IMR-90 (cell line): Measurements from ENCODE around the gene THEM5. TPM values are rescaled to one million over a fixed set of nuclear protein-coding genes. Genes with fewer than 3 reads are reported as not detected.

Source experiments
- ATAC-seq: fragments of 200-7000 bp; cut with Tn5 transposase; 2 replicates; pipeline ENCODE4 v1.9.1; 2020; ENCODE audit warnings: low read depth, mild to moderate bottlenecking, moderate library complexity
- BruUV-seq: library from RNA; stranded (reverse); fragments of 400-500 nt; replicated peaks from 2 replicates; lab custom pipeline; 2021; lab: Mats Ljungman, UMichigan
- CTCF ChIA-PET: fragments of 300-600 bp; formaldehyde crosslinking; extraction: SDS; loops from one replicate; lab custom pipeline; 2021; ENCODE audit warnings: antibody characterized with exemption; lab: Yijun Ruan, JAX
- POLR2A ChIA-PET: fragments of 300-600 bp; sonication (Branson Sonifier 250); formaldehyde crosslinking; loops from one replicate; lab custom pipeline; 2022; ENCODE audit warnings: antibody characterized with exemption; ENCODE audit not compliant: unreplicated experiment; lab: Charles Lee
- DNase-seq: peaks from one replicate; pipeline ENCODE4 v3.0.0; 2013
- H2AFZ ChIP-seq: replicated peaks from 2 replicates; pipeline ENCODE3; 2013; ENCODE audit warnings: low read length, mild to moderate bottlenecking; ENCODE audit not compliant: poor library complexity
- H2AK5ac ChIP-seq: 2 replicates; pipeline ENCODE4 v1.6.1; 2013; ENCODE audit warnings: low read depth, low read length, inconsistent platforms
- H2AK9ac ChIP-seq: replicated peaks from 2 replicates; pipeline ENCODE3; 2013; ENCODE audit warnings: mild to moderate bottlenecking, low read depth, low read length, moderate library complexity; ENCODE audit not compliant: poor library complexity
- H2BK120ac ChIP-seq: 2 replicates; pipeline ENCODE4 v1.6.1; 2013; ENCODE audit warnings: low read depth, low read length, inconsistent platforms
- H2BK15ac ChIP-seq: 3 replicates; pipeline ENCODE4 v1.6.1; 2013; ENCODE audit warnings: low read depth, low read length, inconsistent platforms
- H2BK20ac ChIP-seq: 2 replicates; pipeline ENCODE4 v1.6.1; 2013; ENCODE audit warnings: low read depth, mild to moderate bottlenecking, inconsistent platforms, low read length, moderate library complexity
- H2BK5ac ChIP-seq: 2 replicates; pipeline ENCODE4 v1.6.1; 2013; ENCODE audit warnings: mild to moderate bottlenecking, low read depth, low read length, inconsistent platforms; ENCODE audit not compliant: poor library complexity, severe bottlenecking
- H3K14ac ChIP-seq: replicated peaks from 2 replicates; pipeline ENCODE4 v1.6.1; 2013; ENCODE audit warnings: low read depth, low read length, inconsistent platforms
- H3K18ac ChIP-seq: 2 replicates; pipeline ENCODE4 v1.6.1; 2013; ENCODE audit warnings: low read depth, low read length, control low read depth
- H3K23ac ChIP-seq: 2 replicates; pipeline ENCODE4 v1.6.1; 2013; ENCODE audit warnings: low read depth, low read length, inconsistent platforms
- H3K27ac ChIP-seq: 2 replicates; pipeline ENCODE4 v1.5.1; 2013; ENCODE audit warnings: mild to moderate bottlenecking, control low read depth, low read length; ENCODE audit not compliant: insufficient read depth
- H3K27me3 ChIP-seq: 2 replicates; pipeline ENCODE4 v1.6.1; 2013; ENCODE audit warnings: low read length; ENCODE audit not compliant: control insufficient read depth, insufficient read depth
- H3K36me3 ChIP-seq: 2 replicates; pipeline ENCODE4 v1.6.1; 2013; ENCODE audit warnings: low read length, mixed read lengths; ENCODE audit not compliant: control insufficient read depth, insufficient read depth
- H3K4ac ChIP-seq: 2 replicates; pipeline ENCODE4 v1.6.1; 2013; ENCODE audit warnings: low read depth, low read length, inconsistent platforms
- H3K4me1 ChIP-seq: 2 replicates; pipeline ENCODE4 v1.6.1; 2013; ENCODE audit warnings: low read length, mixed read lengths; ENCODE audit not compliant: control insufficient read depth, insufficient read depth
- H3K4me2 ChIP-seq: 2 replicates; pipeline ENCODE4 v1.6.1; 2013; ENCODE audit warnings: low read depth, mild to moderate bottlenecking, control low read depth, low read length, moderate library complexity
- H3K4me3 ChIP-seq: 2 replicates; pipeline ENCODE4 v1.5.1; 2013; ENCODE audit warnings: low read depth, mild to moderate bottlenecking, control low read depth, low read length, moderate library complexity; ENCODE audit not compliant: insufficient read depth
- H3K56ac ChIP-seq: 2 replicates; pipeline ENCODE4 v1.6.1; 2013; ENCODE audit warnings: low read length, inconsistent platforms; ENCODE audit not compliant: insufficient read depth; ENCODE audit errors: extremely low read depth
- H3K79me1 ChIP-seq, 2 experiments: 2 replicates each; pipeline ENCODE4 v1.6.1; 2013; ENCODE audit warnings: low read length in 2 of 2, inconsistent platforms in 1 of 2, low read depth in 1 of 2
- H3K9ac ChIP-seq: 2 replicates; pipeline ENCODE4 v1.6.1; 2013; ENCODE audit warnings: low read depth, low read length, control low read depth
- H3K9me1 ChIP-seq: 2 replicates; pipeline ENCODE4 v1.6.1; 2013; ENCODE audit warnings: low read length, inconsistent platforms; ENCODE audit not compliant: insufficient read depth
- H3K9me3 ChIP-seq: 2 replicates; pipeline ENCODE4 v1.6.1; 2013; ENCODE audit warnings: low read length; ENCODE audit not compliant: control insufficient read depth, insufficient read depth
- H4K20me1 ChIP-seq: 2 replicates; pipeline ENCODE4 v1.6.1; 2013; ENCODE audit warnings: low read length, inconsistent platforms; ENCODE audit not compliant: insufficient read depth
- H4K5ac ChIP-seq: 2 replicates; pipeline ENCODE4 v1.6.1; 2013; ENCODE audit warnings: mild to moderate bottlenecking, low read depth, low read length, control low read depth
- H4K8ac ChIP-seq, 2 experiments: 2 replicates each; pipeline ENCODE4 v1.6.1; 2013; ENCODE audit warnings: low read depth in 2 of 2, low read length in 2 of 2, control low read depth in 1 of 2, inconsistent platforms in 1 of 2
- H4K91ac ChIP-seq: 2 replicates; pipeline ENCODE4 v1.6.1; 2013; ENCODE audit warnings: low read depth, low read length, inconsistent platforms; ENCODE audit not compliant: insufficient read depth
- FOS ChIP-seq: fragments of 150-350 bp; IDR thresholded peaks from 2 replicates; pipeline ENCODE4 v1.6.1; 2016; ENCODE audit warnings: low read depth, low read length
- MAFK ChIP-seq: IDR thresholded peaks from 2 replicates; pipeline ENCODE4 v1.6.1; 2012; ENCODE audit warnings: low read depth, low read length, improper control_type of control experiment
- NFE2L2 ChIP-seq: fragments of 150-350 bp; IDR thresholded peaks from 2 replicates; pipeline ENCODE4 v1.6.1; 2016; ENCODE audit warnings: low read depth, mild to moderate bottlenecking, low read length
- RFX5 ChIP-seq: IDR thresholded peaks from 2 replicates; pipeline ENCODE4 v1.8.0; 2012; ENCODE audit warnings: low read depth, mild to moderate bottlenecking, low read length, moderate library complexity
- WGBS, 2 experiments: methylation state at CpG; one replicate each; pipeline versions ENCODE4 v1.1.5 to v1.1.7; 2013; ENCODE audit warnings: missing lambda C conversion rate in 2 of 2; ENCODE audit not compliant: insufficient read length in 1 of 2; ENCODE audit errors: extremely low coverage in 2 of 2; 5-methylcytosine and 5-hydroxymethylcytosine counted together
- dilution Hi-C: fragments of 300-500 bp; cut with HindIII; formaldehyde crosslinking; loops from one replicate; pipeline ENCODE4 v1.14.3; 2018; ENCODE audit warnings: low sequenced_read_pairs; ENCODE audit not compliant: unreplicated experiment
- in situ Hi-C: fragments of 300-500 bp; cut with MboI; formaldehyde crosslinking; loops from 3 replicates; pipeline ENCODE4 v1.14.3; 2019; ENCODE audit warnings: low sequenced_read_pairs, inconsistent platforms, mixed read lengths
- intact Hi-C: fragments of 100-400 bp; cut with micrococcal nuclease; formaldehyde crosslinking; loops from 2 replicates; pipeline ENCODE4 v1.10.0; 2022
- polyA plus RNA-seq, 3 experiments: library from polyadenylated mRNA; depleted of rRNA; stranded (reverse); fragments of >200 nt; gene quantifications; 2 replicates each; pipeline ENCODE4 v1.2.3, GENCODE V29; 2012; ENCODE audit warnings: low replicate concordance in 1 of 3
- total RNA-seq: library from RNA; depleted of rRNA; stranded (reverse); fragments of >200 nt; gene quantifications from 2 replicates; pipeline ENCODE4 v1.2.3, GENCODE V29; 2012

THEM5 gene
- total and polyA plus RNA-seq, 2 of the 4 experiments (the other 2 are of a cell fraction), result not detected

GRCh38 chr1:151814971-151815545 is 38.5 kb downstream of the THEM5 start:
- Histone ChIP-seq H4K8ac (no peak overlapping the region), H3K9me1 (no peaks in the 10 kb centered on the region), H4K91ac (no peak overlapping the region), H2BK120ac (no peak overlapping the region), H3K27ac (no peak overlapping the region), H3K18ac (no peak overlapping the region), H3K14ac (no peak overlapping the region), H3K9me3 (no peaks in the 10 kb centered on the region), H3K4me1 (no peaks in the 10 kb centered on the region), H2BK15ac (no peak overlapping the region), H4K5ac (no peak overlapping the region), H3K27me3 (peaks cover 71% of the 10 kb centered on the region), H2BK20ac (no peak overlapping the region), H3K4me3 (no peak overlapping the region), H2BK5ac (no peak overlapping the region), H3K23ac (no peak overlapping the region), H3K36me3 (no peaks in the 10 kb centered on the region), H3K79me1 (no peaks in the 10 kb centered on the region), H3K56ac (no peak overlapping the region), H2AK9ac (no peak overlapping the region), H3K4me2 (no peak overlapping the region), H3K4ac (no peak overlapping the region), H2AFZ (no peak overlapping the region), H3K9ac (no peak overlapping the region), H2AK5ac (no peak overlapping the region), H4K20me1 (no peaks in the 10 kb centered on the region)
- no peak for DNase-seq
- dilution Hi-C loops, result no loop called here
- no TSS peak for BruUV-seq
- in situ Hi-C loops, result no loop called here
- ATAC-seq, result no peak
- CTCF ChIA-PET, result no interaction called here
- TF ChIP-seq RFX5 (no peak), MAFK (no peak), FOS (no peak), NFE2L2 (no peak)
- POLR2A ChIA-PET, result no interaction called here
- WGBS, 2 experiments, result 51% methylated on average over 4 of the region's 8 CpGs; no CpG with 5 or more reads in 1 of the 2 experiments
- intact Hi-C loops, result no loop called here
